ENCODE results near the gene LRRTM4.

DNA sequence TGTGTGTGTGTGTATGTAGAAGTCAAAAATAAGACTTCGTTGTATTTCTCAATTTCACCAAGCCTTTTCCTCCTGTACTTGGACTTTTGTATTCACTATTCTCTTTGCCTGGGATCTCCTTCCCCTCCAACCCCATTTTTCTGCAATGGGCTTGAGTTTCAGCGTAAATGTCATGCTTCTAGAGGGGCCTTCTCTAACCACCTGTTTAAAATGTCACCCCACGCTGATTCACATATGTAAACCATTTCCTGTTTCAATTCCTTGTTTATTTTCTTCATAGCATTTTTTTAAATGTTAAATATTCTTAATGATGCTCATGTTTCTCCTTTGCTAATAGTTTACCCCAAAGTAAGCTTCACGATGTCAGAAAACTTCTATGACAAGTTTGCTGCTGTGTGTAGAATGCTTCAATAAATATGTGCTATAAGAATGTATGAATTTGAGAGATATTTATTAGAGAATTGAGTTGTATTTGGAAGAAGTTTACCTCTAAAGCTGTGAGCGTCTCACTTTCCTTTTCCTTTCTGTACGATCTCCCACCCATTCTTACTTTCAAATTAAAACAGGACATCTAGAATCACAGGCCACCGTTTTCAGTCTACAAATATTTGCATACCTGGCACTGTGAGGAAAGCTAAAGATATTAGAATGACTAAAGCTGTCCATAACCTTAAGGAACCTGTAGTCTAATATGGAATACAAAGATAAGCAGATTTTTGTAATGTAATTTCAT lies 762.4 kb downstream of the LRRTM4 start:
- TF ChIP-seq, protein P1, sequence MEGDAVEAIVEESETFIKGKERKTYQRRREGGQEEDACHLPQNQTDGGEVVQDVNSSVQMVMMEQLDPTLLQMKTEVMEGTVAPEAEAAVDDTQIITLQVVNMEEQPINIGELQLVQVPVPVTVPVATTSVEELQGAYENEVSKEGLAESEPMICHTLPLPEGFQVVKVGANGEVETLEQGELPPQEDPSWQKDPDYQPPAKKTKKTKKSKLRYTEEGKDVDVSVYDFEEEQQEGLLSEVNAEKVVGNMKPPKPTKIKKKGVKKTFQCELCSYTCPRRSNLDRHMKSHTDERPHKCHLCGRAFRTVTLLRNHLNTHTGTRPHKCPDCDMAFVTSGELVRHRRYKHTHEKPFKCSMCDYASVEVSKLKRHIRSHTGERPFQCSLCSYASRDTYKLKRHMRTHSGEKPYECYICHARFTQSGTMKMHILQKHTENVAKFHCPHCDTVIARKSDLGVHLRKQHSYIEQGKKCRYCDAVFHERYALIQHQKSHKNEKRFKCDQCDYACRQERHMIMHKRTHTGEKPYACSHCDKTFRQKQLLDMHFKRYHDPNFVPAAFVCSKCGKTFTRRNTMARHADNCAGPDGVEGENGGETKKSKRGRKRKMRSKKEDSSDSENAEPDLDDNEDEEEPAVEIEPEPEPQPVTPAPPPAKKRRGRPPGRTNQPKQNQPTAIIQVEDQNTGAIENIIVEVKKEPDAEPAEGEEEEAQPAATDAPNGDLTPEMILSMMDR (conservative IDR thresholded peaks at IDR 0.05 in 1 of 2, IDR thresholded peaks at IDR 0.05 in 1 of 2; ENCODE audit: extremely low read depth in 1 of 2, insufficient read depth in 1 of 2, low read depth in 1 of 2, low read length in 2 of 2): no peak
- no peak for TF ChIP-seq EZH2 (IDR thresholded peaks at IDR 0.05; ENCODE audit: borderline replicate concordance, low read length)
